Activated B cell treated with CpG ODN at 0.5 μM for 24 hours (primary cell): ENCODE results near the gene MYLIP. TPM values are rescaled to one million over a fixed set of nuclear protein-coding genes. Genes with fewer than 3 reads are reported as not detected.

Experiments
- ATAC-seq: fragments of 200-7000 bp; cut with Tn5 transposase; one replicate; pipeline ENCODE4 v1.10.0; 2021; ENCODE audit warnings: low read depth, mild to moderate bottlenecking, moderate library complexity
- CTCF ChIA-PET: fragments of 350-600 bp; sonication (Branson Sonifier 250); formaldehyde crosslinking; loops from one replicate; lab custom pipeline; 2021; ENCODE audit warnings: antibody characterized with exemption; lab: Charles Lee
- POLR2A ChIA-PET: fragments of 350-600 bp; sonication (Branson Sonifier 250); formaldehyde crosslinking; loops from one replicate; lab custom pipeline; 2021; ENCODE audit warnings: antibody characterized with exemption; lab: Charles Lee
- DNase-seq: peaks from one replicate; pipeline ENCODE4 v3.0.0; 2022
- H3K27ac Mint-ChIP-seq: one replicate; pipeline ENCODE4 v1.8.0; 2020; ENCODE audit warnings: mixed read lengths
- H3K27me3 Mint-ChIP-seq: one replicate; pipeline ENCODE4 v1.8.0; 2021; ENCODE audit warnings: mixed read lengths
- H3K36me3 Mint-ChIP-seq: one replicate; pipeline ENCODE4 v1.8.0; 2021; ENCODE audit warnings: low read depth, mixed read lengths
- H3K4me1 Mint-ChIP-seq: one replicate; pipeline ENCODE4 v1.8.0; 2021; ENCODE audit warnings: mixed read lengths
- H3K4me3 Mint-ChIP-seq: one replicate; pipeline ENCODE4 v1.8.0; 2020; ENCODE audit warnings: mild to moderate bottlenecking, mixed read lengths
- H3K9me3 Mint-ChIP-seq: one replicate; pipeline ENCODE4 v1.8.0; 2020; ENCODE audit warnings: mixed read lengths
- intact Hi-C: fragments of 100-400 bp; cut with micrococcal nuclease; formaldehyde crosslinking; loops from one replicate; pipeline ENCODE4 v1.15.1; 2024
- total RNA-seq: library from RNA; stranded (reverse); gene quantifications from 2 replicates; pipeline ENCODE4 v1.2.3, GENCODE V29; 2022
- TF ChIP-seq, protein P1 (sequence below): fragments of 200-600 bp; IDR thresholded peaks from one replicate; pipeline ENCODE4 v1.8.0; 2022; ENCODE audit warnings: antibody characterized with exemption, mild to moderate bottlenecking

Gene MYLIP
- total RNA-seq, 1 donor from 2014 or later = 10.3 TPM

DNA sequence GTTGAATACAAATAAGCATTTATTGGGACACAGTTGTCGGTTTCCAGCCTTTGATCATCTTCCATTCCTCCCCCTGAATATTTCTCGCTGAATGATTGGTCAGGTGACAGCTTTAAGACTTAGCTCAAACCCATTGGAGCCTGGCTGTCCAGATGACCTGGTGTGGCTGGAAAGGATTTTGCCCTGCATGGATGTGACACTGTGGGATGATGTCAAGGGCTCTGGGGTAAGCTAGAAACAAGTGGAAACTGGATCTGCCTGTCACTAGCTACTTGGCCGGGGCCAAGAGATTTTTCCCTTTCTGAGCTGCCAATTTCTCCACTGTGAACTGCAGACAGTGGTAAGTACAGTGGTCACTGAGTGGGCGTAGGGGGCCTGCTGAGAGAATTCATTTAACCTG lies 41.9 kb upstream of the MYLIP start:
- Mint-ChIP-seq H3K4me1 (no peaks in the 10 kb centered on the region), H3K27ac (no peak overlapping the region), H3K27me3 (peaks cover 6% of the 10 kb centered on the region), H3K4me3 (no peak overlapping the region), H3K36me3 (no peaks in the 10 kb centered on the region), H3K9me3 (no peaks in the 10 kb centered on the region)
- ATAC-seq (no peak), DNase-seq (no peak)
- ChIA-PET POLR2A (no interaction called here), CTCF (no interaction called here)
- TF ChIP-seq, protein P1, sequence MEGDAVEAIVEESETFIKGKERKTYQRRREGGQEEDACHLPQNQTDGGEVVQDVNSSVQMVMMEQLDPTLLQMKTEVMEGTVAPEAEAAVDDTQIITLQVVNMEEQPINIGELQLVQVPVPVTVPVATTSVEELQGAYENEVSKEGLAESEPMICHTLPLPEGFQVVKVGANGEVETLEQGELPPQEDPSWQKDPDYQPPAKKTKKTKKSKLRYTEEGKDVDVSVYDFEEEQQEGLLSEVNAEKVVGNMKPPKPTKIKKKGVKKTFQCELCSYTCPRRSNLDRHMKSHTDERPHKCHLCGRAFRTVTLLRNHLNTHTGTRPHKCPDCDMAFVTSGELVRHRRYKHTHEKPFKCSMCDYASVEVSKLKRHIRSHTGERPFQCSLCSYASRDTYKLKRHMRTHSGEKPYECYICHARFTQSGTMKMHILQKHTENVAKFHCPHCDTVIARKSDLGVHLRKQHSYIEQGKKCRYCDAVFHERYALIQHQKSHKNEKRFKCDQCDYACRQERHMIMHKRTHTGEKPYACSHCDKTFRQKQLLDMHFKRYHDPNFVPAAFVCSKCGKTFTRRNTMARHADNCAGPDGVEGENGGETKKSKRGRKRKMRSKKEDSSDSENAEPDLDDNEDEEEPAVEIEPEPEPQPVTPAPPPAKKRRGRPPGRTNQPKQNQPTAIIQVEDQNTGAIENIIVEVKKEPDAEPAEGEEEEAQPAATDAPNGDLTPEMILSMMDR = no peak
- intact Hi-C loops = no loop called here

DNA sequence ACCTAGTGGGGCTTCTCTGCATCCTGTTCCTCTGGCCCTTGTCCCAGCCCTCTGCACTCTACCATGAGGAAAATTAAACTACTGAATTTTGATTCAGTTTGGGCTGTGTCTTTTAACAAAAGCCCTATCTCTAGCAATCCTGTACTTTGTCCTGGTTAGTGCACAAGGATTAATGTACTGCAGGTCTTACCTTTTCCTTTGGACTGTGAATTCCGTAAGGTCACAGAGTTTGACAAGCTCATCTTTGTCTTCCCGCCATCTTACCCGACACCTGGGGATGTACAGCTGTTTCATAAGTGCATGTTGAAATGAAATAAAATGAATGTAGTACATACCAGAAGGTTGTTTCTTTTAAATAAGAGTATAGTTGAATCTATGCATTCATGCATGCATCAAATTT lies 41.5 kb upstream of the MYLIP start:
- Mint-ChIP-seq H3K27me3 (peaks cover 11% of the 10 kb centered on the region), H3K9me3 (no peaks in the 10 kb centered on the region), H3K36me3 (no peaks in the 10 kb centered on the region), H3K27ac (no peak overlapping the region), H3K4me3 (no peak overlapping the region), H3K4me1 (no peaks in the 10 kb centered on the region)
- intact Hi-C loops = no loop called here
- TF ChIP-seq, protein P1 = no peak
- no peak for ATAC-seq
- DNase-seq = no peak
- ChIA-PET CTCF (no interaction called here), POLR2A (no interaction called here)

DNA sequence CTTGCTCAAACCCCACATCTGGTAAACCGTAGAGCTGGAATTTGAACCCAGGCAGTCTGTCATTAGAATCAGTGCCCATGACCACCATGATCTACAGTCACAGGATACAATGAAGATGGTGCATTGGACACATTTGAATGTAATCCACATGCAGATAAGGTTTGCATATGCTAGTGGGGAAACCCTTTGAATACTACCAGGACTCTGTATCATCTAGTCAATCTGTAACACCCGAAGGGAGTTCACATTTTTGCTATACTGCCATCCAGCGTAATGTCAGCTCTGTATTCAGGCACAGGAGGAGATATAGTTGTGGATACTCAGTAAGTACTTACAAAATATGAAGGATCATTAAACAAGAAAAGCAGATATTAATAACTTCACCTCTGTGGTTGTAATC lies 40.5 kb upstream of the MYLIP start:
- Mint-ChIP-seq H3K36me3 (no peaks in the 10 kb centered on the region), H3K4me3 (no peak overlapping the region), H3K27ac (no peak overlapping the region), H3K27me3 (peaks cover 16% of the 10 kb centered on the region), H3K4me1 (no peaks in the 10 kb centered on the region), H3K9me3 (no peaks in the 10 kb centered on the region)
- intact Hi-C loops = no loop called here
- ATAC-seq (no peak), DNase-seq (no peak)
- POLR2A ChIA-PET = no interaction called here
- TF ChIP-seq, protein P1 = no peak
- CTCF ChIA-PET = interaction anchor here (0.9 kb wide), 1 partner anchor 397 kb away, joined by 3 read pairs; no protein-coding TSS in a partner anchor

DNA sequence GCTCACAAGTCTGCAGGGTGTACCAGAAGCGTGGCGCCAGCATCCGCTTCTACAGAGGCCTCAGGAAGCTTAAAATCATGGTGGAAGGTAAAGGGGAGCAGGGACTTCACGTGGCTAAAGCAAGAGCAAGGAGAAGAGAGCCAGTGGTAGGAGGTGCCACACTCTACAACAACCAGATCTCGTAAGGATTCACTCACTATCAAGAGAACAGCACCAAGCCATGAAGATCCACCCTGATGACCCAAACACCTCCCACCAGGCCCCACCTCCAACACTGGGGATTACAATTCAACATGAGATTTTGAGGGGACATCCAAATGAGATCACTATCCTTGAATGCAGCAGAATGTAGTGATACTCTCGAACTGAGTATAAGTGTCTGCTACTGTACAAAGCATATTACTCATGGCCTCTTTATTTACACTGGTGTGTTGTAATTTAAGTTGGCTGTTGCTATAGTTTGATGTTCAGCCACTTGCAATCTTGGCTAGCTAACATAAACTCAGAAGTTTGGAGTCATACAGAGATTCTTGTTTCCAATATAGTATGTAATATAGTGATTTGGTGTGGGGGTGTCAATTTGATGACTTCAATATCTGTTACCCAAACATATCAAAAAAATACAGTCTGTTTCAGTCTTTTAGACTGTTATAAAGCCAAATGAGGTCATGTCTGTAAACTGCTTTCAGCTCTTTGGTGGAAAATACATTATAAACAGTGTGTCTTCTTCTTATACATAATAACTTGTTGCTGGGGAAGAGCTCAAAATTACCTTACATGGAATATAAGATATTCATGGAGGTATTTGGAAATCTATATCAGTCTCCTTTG lies 39.4 kb upstream of the MYLIP start:
- ATAC-seq (no peak), DNase-seq (no peak)
- H3K9me3 Mint-ChIP-seq = no peaks in the 10 kb centered on the region
- TF ChIP-seq, protein P1 = no peak
- H3K27me3 Mint-ChIP-seq = peaks cover 16% of the 10 kb centered on the region
- no peak overlapping the region for H3K4me3 Mint-ChIP-seq
- no peaks in the 10 kb centered on the region for H3K36me3 Mint-ChIP-seq
- ChIA-PET POLR2A (interaction anchor here (0.7 kb wide), 1 partner anchor 188 kb away, joined by 3 read pairs; no protein-coding TSS in a partner anchor), CTCF (no interaction called here)
- H3K27ac Mint-ChIP-seq = no peak overlapping the region
- no peaks in the 10 kb centered on the region for H3K4me1 Mint-ChIP-seq
- intact Hi-C loops = no loop called here

DNA sequence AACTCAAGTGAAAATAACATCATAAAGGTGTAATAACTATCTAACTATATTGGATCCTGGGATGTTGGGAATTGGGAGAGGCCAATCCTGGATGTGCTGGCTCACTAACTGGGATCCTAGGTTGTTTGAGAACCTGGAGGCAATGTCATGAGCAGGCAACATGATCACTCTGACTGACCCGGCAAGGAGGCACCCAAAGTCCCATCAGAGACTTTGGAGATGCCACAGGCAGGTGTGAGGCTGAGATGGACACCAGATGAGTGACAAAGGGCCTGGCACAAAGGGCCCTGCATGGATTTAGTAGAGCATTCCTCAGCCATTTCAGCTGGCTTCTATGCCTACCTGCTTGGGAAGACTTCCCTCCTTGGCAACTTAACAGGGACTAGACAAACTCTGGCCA lies 38.4 kb upstream of the MYLIP start:
- Mint-ChIP-seq H3K36me3 (no peaks in the 10 kb centered on the region), H3K9me3 (no peaks in the 10 kb centered on the region), H3K27ac (no peak overlapping the region), H3K4me3 (no peak overlapping the region), H3K27me3 (peaks cover 16% of the 10 kb centered on the region), H3K4me1 (no peaks in the 10 kb centered on the region)
- TF ChIP-seq, protein P1 = no peak
- intact Hi-C loops = no loop called here
- no peak for DNase-seq
- ChIA-PET CTCF (no interaction called here), POLR2A (no interaction called here)
- no peak for ATAC-seq
